Transverse colon (tissue), 4 donors: ENCODE measurements around the gene OR13C4. TPM values are rescaled to one million over a fixed set of nuclear protein-coding genes. Genes with fewer than 3 reads are reported as not detected.

ENCODE experiments used
- DNase-seq: peaks from one replicate; pipeline ENCODE4 v3.0.0-alpha.2; 2019
- H3K27ac ChIP-seq, 4 donors: fragments of 200-600 bp; sonication (generic); 2 replicates each; pipeline ENCODE4 v1.5.1; 2016 to 2018; ENCODE audit warnings: inconsistent platforms in 4 of 4
- H3K27me3 ChIP-seq: fragments of 200-600 bp; sonication (generic); 2 replicates; pipeline ENCODE4 v1.5.1; 2017; ENCODE audit warnings: inconsistent platforms
- H3K36me3 ChIP-seq, 4 donors: fragments of 200-600 bp; sonication (generic); 2 replicates each; pipeline ENCODE4 v1.5.1; 2017 to 2019; ENCODE audit warnings: inconsistent platforms in 4 of 4
- H3K4me1 ChIP-seq, 4 donors: fragments of 200-600 bp; sonication (generic); 2 replicates each; pipeline ENCODE4 v1.5.1; 2017 to 2020; ENCODE audit warnings: inconsistent platforms in 4 of 4
- H3K4me3 ChIP-seq, 4 donors: fragments of 200-600 bp; sonication (generic); 1 replicate in 1 of 4; 2 replicates in 3 of 4; pipeline versions ENCODE4 v1.5.1 to v1.6.1; 2017 to 2019; ENCODE audit warnings: inconsistent platforms in 4 of 4
- H3K9me3 ChIP-seq, 2 donors: fragments of 200-600 bp; sonication (generic); 2 replicates each; pipeline ENCODE4 v1.5.1; 2017 to 2019; ENCODE audit warnings: inconsistent platforms in 2 of 2
- EP300 ChIP-seq: sonication (generic); formaldehyde crosslinking; IDR thresholded peaks from one replicate; pipeline ENCODE4 v1.6.1; 2017; ENCODE audit warnings: antibody characterized with exemption, low read depth
- POLR2A ChIP-seq: fragments of 450-650 bp; IDR thresholded peaks from one replicate; pipeline ENCODE4 v1.6.1; 2016; ENCODE audit warnings: antibody characterized with exemption, mild to moderate bottlenecking, moderate library complexity
- POLR2AphosphoS5 ChIP-seq, 3 donors: sonication (generic); formaldehyde crosslinking; IDR thresholded peaks; one replicate each; pipeline ENCODE4 v1.6.1; 2016; ENCODE audit warnings: antibody characterized with exemption in 3 of 3
- WGBS, 2 donors: methylation state at CpG; one replicate each; pipeline ENCODE4 v1.1.5; 2018; ENCODE audit warnings: low coverage in 1 of 2; 5-methylcytosine and 5-hydroxymethylcytosine counted together
- in situ Hi-C, 4 donors: fragments of 200-750 bp; cut with MboI; loops; one replicate each; pipeline versions ENCODE4 v1.15.0 to v1.15.1; 2017; ENCODE audit warnings: low sequenced_read_pairs in 3 of 4, low pct_ligation_motif_present in 1 of 4, low pct_unique_long_range_greater_than_20kb in 1 of 4
- intact Hi-C: fragments of 100-400 bp; cut with DNase I; formaldehyde crosslinking; loops from one replicate; pipeline ENCODE4 v1.15.1; 2023; ENCODE audit warnings: low total_unique reads
- total RNA-seq, 4 donors: library from RNA; depleted of rRNA; stranded (reverse); fragments of >200 nt; gene quantifications; one replicate each; pipeline ENCODE4 v1.1.0, GENCODE V29; 2016
- TF ChIP-seq, protein P1 (sequence below), 5 experiments: fragments of 200-600 bp in 3 of 5; fragments of 450-650 bp in 2 of 5; sonication (generic) in 3 of 5; IDR thresholded peaks; 1 replicate in 2 of 5; 2 replicates in 3 of 5; pipeline ENCODE4 v1.5.1; 2016 to 2017; ENCODE audit warnings: antibody characterized with exemption in 5 of 5, inconsistent platforms in 3 of 5, mild to moderate bottlenecking in 2 of 5, moderate library complexity in 1 of 5

Gene OR13C4
- total RNA-seq, 4 donors from 2014 or later, result not detected

DNA sequence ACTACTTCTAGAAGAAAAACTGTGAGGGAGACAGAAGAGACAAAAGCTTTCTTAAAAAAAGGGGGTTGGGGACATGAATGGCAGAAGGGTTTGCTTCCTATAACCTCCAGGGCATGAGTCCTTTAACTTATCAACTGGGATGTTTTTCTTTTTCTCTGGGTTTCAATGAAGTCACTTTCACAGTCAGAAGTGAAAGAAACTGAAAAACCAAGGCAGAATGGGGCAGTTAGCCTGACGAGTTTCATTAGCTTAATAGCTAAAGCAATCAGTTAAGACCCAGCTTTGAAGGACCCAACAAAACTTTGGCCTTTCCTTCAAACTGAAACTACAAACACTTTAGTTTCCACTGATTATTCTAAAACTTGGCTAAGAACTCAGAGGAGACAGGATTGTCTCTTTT, 37.3 kb upstream of the OR13C4 start:
- H3K9me3 ChIP-seq, result no peaks in the 10 kb centered on the region
- no peaks in the 10 kb centered on the region for H3K4me1 ChIP-seq
- H3K36me3 ChIP-seq, result no peaks in the 10 kb centered on the region
- no peak overlapping the region for H3K4me3 ChIP-seq
- in situ Hi-C loops (no loop called here), intact Hi-C loops (no loop called here)
- H3K27me3 ChIP-seq, result no peaks in the 10 kb centered on the region
- no peak overlapping the region for H3K27ac ChIP-seq
- DNase-seq, result no peak
- 33 to 42% methylated on average over 1 of the region's 1 CpG for WGBS, 2 donors
- TF ChIP-seq POLR2A, result no peak
- TF ChIP-seq POLR2AphosphoS5 (IDR thresholded peaks at IDR 0.05), result no peak
- no peak for TF ChIP-seq EP300
- TF ChIP-seq, protein P1, sequence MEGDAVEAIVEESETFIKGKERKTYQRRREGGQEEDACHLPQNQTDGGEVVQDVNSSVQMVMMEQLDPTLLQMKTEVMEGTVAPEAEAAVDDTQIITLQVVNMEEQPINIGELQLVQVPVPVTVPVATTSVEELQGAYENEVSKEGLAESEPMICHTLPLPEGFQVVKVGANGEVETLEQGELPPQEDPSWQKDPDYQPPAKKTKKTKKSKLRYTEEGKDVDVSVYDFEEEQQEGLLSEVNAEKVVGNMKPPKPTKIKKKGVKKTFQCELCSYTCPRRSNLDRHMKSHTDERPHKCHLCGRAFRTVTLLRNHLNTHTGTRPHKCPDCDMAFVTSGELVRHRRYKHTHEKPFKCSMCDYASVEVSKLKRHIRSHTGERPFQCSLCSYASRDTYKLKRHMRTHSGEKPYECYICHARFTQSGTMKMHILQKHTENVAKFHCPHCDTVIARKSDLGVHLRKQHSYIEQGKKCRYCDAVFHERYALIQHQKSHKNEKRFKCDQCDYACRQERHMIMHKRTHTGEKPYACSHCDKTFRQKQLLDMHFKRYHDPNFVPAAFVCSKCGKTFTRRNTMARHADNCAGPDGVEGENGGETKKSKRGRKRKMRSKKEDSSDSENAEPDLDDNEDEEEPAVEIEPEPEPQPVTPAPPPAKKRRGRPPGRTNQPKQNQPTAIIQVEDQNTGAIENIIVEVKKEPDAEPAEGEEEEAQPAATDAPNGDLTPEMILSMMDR (IDR thresholded peaks at IDR 0.05), result no peak

DNA sequence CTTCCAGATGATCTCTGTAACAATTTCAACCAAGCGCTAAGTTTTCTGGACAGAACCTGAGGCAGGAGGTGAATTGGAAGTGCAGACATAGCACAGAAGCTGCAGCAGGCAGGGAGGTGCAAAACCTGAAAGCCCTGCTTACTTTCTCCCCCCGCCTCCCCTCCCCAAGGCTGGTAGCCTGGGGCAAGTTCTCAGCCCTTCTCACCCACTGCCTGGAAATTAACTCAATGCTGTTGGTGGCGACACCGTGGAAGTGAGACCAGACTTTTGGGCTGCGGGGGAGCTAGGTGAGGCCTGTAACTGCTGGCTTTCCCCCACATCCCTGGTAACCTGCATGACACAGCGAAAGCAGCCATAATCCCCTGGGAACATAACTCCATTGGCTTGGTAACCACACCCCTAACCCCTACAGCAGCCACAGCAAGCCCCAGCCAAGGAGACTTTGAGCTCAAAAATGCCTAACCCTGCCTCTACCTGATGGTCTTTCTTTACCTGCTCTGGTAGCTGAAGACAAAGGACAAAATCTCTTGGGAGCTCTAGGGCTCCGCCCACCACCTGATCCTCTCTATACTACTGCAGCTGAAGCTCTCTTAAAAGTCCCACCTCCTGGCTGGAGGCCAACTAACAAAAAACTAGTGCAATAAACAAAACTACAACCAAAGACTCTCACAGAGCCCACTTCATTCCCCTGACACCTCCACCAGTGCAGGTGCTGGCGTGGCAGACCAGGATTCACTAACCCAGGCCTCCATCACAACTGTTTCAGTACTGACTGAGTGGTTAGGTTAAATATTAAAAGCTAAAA, 30.0 kb upstream of the OR13C4 start:
- Histone ChIP-seq H3K4me3 (no peak overlapping the region), H3K36me3 (no peaks in the 10 kb centered on the region), H3K9me3 (no peaks in the 10 kb centered on the region), H3K4me1 (no peaks in the 10 kb centered on the region), H3K27ac (no peak overlapping the region), H3K27me3 (no peaks in the 10 kb centered on the region)
- intact Hi-C loops (no loop called here), in situ Hi-C loops (no loop called here)
- no peak for TF ChIP-seq POLR2A
- no peak for TF ChIP-seq EP300
- no peak for TF ChIP-seq POLR2AphosphoS5 (IDR thresholded peaks at IDR 0.05)
- TF ChIP-seq, protein P1 (IDR thresholded peaks at IDR 0.05), result no peak
- 73 to 82% methylated on average over 3 to 8 of the region's 8 CpGs for WGBS, 2 donors
- DNase-seq, result no peak

DNA sequence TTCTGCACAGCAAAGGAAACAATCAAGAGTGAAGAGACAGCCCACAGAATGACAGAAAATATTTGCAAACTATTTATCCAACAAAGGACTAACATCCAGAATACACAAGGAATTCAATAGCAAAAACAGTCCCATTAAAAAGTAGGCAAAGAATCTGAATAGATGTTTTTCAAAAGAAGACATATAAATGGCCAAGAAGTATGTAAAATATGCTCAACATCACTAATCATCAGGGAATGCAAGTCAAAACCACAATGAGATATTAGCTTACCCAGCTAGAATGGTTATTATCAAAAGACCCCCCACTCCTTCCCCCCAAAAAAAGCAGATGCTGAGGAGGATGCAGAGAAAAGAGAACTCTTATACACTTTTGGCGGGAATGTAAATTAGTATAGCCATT, 28.5 kb upstream of the OR13C4 start:
- no peaks in the 10 kb centered on the region for H3K36me3 ChIP-seq
- H3K27ac ChIP-seq, result no peak overlapping the region
- no peak for TF ChIP-seq POLR2A
- TF ChIP-seq EP300, result no peak
- TF ChIP-seq, protein P1 (IDR thresholded peaks at IDR 0.05), result no peak
- TF ChIP-seq POLR2AphosphoS5 (IDR thresholded peaks at IDR 0.05), result no peak
- no peaks in the 10 kb centered on the region for H3K9me3 ChIP-seq
- no peak overlapping the region for H3K4me3 ChIP-seq
- no peak for DNase-seq
- H3K27me3 ChIP-seq, result no peaks in the 10 kb centered on the region
- in situ Hi-C loops, result no loop called here
- H3K4me1 ChIP-seq, result no peaks in the 10 kb centered on the region
- WGBS, 2 donors, result 90 to 100% methylated on average over 1 of the region's 1 CpG
- intact Hi-C loops, result no loop called here

DNA sequence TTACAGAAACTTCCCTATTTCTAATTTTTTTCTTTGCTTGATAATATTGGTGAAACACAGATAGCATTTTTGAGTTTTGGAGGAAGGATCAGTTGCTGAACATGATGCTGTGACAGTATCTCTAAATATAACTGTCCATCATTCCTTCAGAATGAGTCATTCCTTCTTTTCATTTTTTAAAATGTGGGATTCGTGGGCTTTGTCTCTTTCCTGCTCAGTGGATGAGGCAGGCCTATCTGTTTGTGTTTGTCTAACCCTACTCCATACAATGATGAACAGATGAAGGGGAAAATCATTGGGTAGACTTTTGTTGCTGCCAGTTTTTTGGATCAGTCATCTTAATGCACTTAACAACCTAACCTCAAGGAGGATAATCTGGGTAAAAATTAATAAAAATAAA, 26.3 kb upstream of the OR13C4 start:
- Histone ChIP-seq H3K9me3 (no peaks in the 10 kb centered on the region), H3K27ac (no peak overlapping the region), H3K27me3 (no peaks in the 10 kb centered on the region), H3K4me3 (no peak overlapping the region), H3K4me1 (no peaks in the 10 kb centered on the region), H3K36me3 (no peaks in the 10 kb centered on the region)
- intact Hi-C loops, result no loop called here
- no peak for DNase-seq
- no peak for TF ChIP-seq EP300
- no peak for TF ChIP-seq POLR2AphosphoS5 (IDR thresholded peaks at IDR 0.05)
- TF ChIP-seq, protein P1 (IDR thresholded peaks at IDR 0.05), result no peak
- TF ChIP-seq POLR2A, result no peak
- 31 to 40% methylated on average over 1 of the region's 1 CpG for WGBS, 2 donors
- in situ Hi-C loops, result no loop called here
